ENCODE measurements around the gene TBC1D17. TPM values are rescaled to one million over a fixed set of nuclear protein-coding genes. Genes with fewer than 3 reads are reported as not detected.

The TBC1D17 gene
- total RNA-seq, 3 donors from 2014 or later = 21.0 to 31.8 (median 30.4) TPM

- TF ChIP-seq POLR2AphosphoS5 (IDR thresholded peaks at IDR 0.05) (no peak), POLR2A (IDR thresholded peaks at IDR 0.05) (no peak)
- TF ChIP-seq, protein P1, sequence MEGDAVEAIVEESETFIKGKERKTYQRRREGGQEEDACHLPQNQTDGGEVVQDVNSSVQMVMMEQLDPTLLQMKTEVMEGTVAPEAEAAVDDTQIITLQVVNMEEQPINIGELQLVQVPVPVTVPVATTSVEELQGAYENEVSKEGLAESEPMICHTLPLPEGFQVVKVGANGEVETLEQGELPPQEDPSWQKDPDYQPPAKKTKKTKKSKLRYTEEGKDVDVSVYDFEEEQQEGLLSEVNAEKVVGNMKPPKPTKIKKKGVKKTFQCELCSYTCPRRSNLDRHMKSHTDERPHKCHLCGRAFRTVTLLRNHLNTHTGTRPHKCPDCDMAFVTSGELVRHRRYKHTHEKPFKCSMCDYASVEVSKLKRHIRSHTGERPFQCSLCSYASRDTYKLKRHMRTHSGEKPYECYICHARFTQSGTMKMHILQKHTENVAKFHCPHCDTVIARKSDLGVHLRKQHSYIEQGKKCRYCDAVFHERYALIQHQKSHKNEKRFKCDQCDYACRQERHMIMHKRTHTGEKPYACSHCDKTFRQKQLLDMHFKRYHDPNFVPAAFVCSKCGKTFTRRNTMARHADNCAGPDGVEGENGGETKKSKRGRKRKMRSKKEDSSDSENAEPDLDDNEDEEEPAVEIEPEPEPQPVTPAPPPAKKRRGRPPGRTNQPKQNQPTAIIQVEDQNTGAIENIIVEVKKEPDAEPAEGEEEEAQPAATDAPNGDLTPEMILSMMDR (IDR thresholded peaks at IDR 0.05) = no peak
- intact Hi-C loops (cut with DNase I; ENCODE audit: low total_unique reads) = no loop called here
- Histone ChIP-seq H3K4me1 (peaks cover 0 to 9% of the 10 kb centered on the region in 2 donors), H3K4me3 (no peak overlapping the region), H3K27ac (peak overlapping the region; percentile 15 to 50), H3K27me3 (no peaks in the 10 kb centered on the region), H3K9me3 (no peaks in the 10 kb centered on the region), H3K36me3 (peaks cover 3% of the 10 kb centered on the region)
- no peak for DNase-seq (ENCODE audit: low spot score in 2 of 2)
These were observed 22.2 kb upstream of the TBC1D17 start for GRCh38 chr19:49855277-49855675.

GRCh38 chr19:49855676-49856573 is 21.6 kb upstream of the TBC1D17 start:
- no peak for DNase-seq (ENCODE audit: low spot score in 2 of 2)
- TF ChIP-seq POLR2A (IDR thresholded peaks at IDR 0.05) (no peak), POLR2AphosphoS5 (IDR thresholded peaks at IDR 0.05) (no peak)
- TF ChIP-seq, protein P1 (IDR thresholded peaks at IDR 0.05) = no peak
- Histone ChIP-seq H3K4me1 (peaks cover 0 to 9% of the 10 kb centered on the region in 2 donors), H3K9me3 (no peaks in the 10 kb centered on the region), H3K27ac (peak overlapping the region; percentile 15 to 50), H3K27me3 (no peaks in the 10 kb centered on the region), H3K36me3 (peaks cover 3% of the 10 kb centered on the region), H3K4me3 (no peak overlapping the region)
- intact Hi-C loops (cut with DNase I; ENCODE audit: low total_unique reads) = no loop called here

DNA sequence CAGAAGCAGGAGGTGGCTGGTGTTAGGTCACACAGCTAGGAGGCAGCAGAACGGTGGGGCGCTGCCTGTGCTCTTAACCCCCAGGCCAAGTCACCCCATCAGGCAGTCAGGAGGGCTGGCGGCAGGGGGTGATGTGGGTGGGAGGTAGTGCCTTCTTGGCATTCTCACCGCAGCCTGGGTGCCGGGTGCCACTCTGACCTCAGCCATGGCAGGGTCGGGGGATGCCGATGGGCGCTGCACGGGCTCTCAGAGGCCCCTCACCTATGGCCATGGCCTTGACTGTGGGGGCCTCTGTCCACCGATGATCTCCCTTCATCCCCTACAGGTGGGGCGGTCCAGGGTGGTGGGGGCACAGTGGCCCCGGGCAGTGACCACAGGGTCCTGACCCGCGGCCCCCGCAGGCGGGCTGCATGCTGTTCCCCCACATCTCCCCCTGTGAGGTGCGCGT is 20.9 kb upstream of the TBC1D17 start:
- Histone ChIP-seq H3K9me3 (no peaks in the 10 kb centered on the region), H3K4me3 (no peak overlapping the region), H3K27ac (peak overlapping the region in 1 of 2 donors; percentile 50), H3K4me1 (peaks cover 0 to 9% of the 10 kb centered on the region in 2 donors), H3K27me3 (no peaks in the 10 kb centered on the region), H3K36me3 (peaks cover 3% of the 10 kb centered on the region)
- no peak for DNase-seq (ENCODE audit: low spot score in 2 of 2)
- intact Hi-C loops (cut with DNase I; ENCODE audit: low total_unique reads) = no loop called here
- TF ChIP-seq, protein P1 (IDR thresholded peaks at IDR 0.05) = no peak
- TF ChIP-seq POLR2A (IDR thresholded peaks at IDR 0.05) (no peak), POLR2AphosphoS5 (IDR thresholded peaks at IDR 0.05) (no peak)

DNA sequence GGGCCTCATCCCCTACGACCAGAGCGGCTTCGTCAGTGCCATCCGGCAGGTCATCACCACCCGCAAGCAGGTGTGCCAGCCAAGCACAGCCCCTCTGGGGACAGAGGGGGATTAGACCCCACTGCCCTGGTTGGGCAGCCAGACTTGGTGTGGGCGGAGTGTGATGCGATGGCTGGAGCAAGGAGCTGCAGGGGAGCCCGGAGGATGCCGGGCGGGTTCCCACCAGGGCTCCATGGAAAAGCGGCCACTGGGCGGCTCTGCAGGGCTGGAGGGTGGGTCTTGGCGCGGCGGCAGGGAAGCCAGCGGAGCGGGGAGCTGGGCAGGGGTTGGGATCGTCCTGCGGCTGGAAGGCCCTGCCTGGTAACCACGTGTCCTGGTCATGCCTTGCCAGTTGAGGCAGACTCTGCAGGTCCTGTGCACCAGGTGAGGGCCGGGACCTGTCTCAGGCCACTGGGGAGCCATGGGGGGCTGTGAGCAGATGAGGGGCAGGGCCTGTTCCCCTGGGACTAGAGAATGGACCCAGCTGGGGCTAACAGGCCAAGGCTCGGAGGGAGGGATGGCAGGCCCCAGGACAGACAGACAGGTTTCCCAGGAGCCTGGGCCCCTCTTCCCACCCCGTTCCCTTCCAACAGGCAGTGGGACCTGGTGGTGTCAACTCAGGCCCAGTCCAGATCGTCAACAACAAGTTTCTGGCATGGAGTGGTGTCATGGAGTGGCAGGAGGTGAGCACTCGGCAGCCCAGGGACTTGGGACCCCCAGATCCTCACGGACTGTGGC is 20.3 kb upstream of the TBC1D17 start:
- intact Hi-C loops (cut with DNase I; ENCODE audit: low total_unique reads) = no loop called here
- Histone ChIP-seq H3K27ac (peak overlapping the region in 1 of 2 donors; percentile 7), H3K4me1 (peaks cover 0 to 6% of the 10 kb centered on the region in 2 donors), H3K36me3 (peaks cover 3% of the 10 kb centered on the region), H3K9me3 (no peaks in the 10 kb centered on the region), H3K27me3 (no peaks in the 10 kb centered on the region), H3K4me3 (no peak overlapping the region)
- DNase-seq (ENCODE audit: low spot score in 2 of 2) = no peak
- TF ChIP-seq, protein P1 (IDR thresholded peaks at IDR 0.05) = no peak
- no peak for TF ChIP-seq POLR2A (IDR thresholded peaks at IDR 0.05)
- no peak for TF ChIP-seq POLR2AphosphoS5 (IDR thresholded peaks at IDR 0.05)

- peak overlapping the region in 1 of 2 donors; percentile 7 for H3K27ac ChIP-seq
- no peak for TF ChIP-seq POLR2A (IDR thresholded peaks at IDR 0.05)
- no peak for TF ChIP-seq POLR2AphosphoS5 (IDR thresholded peaks at IDR 0.05)
- TF ChIP-seq, protein P1 (IDR thresholded peaks at IDR 0.05) = no peak
- no peaks in the 10 kb centered on the region for H3K9me3 ChIP-seq
- intact Hi-C loops (cut with DNase I; ENCODE audit: low total_unique reads) = no loop called here
- peaks cover 0 to under 1% of the 10 kb centered on the region in 2 donors for H3K4me1 ChIP-seq
- H3K36me3 ChIP-seq = peaks cover 3% of the 10 kb centered on the region
- no peak overlapping the region for H3K4me3 ChIP-seq
- no peaks in the 10 kb centered on the region for H3K27me3 ChIP-seq
- DNase-seq (ENCODE audit: low spot score in 2 of 2) = no peak
These were observed 19.7 kb upstream of the TBC1D17 start for GRCh38 chr19:49857838-49858087.

Measured in breast epithelium (tissue), 4 donors.